ENCODE data around the gene CD46.

CD46 gene

DNA sequence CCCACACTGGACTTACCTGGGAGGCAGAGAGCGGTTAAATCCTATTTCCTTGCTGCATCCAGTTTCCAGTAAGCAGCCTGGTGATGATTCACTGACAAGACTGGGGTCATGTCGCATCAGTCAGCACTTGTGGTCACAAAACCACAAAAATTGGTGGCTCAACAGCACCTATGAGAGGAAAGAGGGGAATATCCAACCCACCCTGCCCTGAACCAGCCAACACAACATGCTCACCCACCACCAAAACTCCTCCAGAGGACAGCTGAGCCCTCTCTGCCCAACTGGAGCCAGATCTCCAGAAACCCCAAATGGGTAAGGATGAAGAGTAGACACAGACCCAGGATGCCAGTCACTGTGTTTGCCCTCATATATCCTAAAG, 64.0 kb downstream of the CD46 start:
- H3K36me3 ChIP-seq: no peaks in the 10 kb centered on the region; the same call in 1 of the 2 replicates
- H3K4me3 ChIP-seq (ENCODE audit: low read depth, low read length): no peak overlapping the region
- TF ChIP-seq, protein P1, sequence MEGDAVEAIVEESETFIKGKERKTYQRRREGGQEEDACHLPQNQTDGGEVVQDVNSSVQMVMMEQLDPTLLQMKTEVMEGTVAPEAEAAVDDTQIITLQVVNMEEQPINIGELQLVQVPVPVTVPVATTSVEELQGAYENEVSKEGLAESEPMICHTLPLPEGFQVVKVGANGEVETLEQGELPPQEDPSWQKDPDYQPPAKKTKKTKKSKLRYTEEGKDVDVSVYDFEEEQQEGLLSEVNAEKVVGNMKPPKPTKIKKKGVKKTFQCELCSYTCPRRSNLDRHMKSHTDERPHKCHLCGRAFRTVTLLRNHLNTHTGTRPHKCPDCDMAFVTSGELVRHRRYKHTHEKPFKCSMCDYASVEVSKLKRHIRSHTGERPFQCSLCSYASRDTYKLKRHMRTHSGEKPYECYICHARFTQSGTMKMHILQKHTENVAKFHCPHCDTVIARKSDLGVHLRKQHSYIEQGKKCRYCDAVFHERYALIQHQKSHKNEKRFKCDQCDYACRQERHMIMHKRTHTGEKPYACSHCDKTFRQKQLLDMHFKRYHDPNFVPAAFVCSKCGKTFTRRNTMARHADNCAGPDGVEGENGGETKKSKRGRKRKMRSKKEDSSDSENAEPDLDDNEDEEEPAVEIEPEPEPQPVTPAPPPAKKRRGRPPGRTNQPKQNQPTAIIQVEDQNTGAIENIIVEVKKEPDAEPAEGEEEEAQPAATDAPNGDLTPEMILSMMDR (IDR thresholded peaks at IDR 0.05; ENCODE audit: low read depth, low read length): no peak
- no peaks in the 10 kb centered on the region for H3K27me3 ChIP-seq
- no peak for DNase-seq
- no peaks in the 10 kb centered on the region for H3K9me3 ChIP-seq
- no peaks in the 10 kb centered on the region for H3K4me1 ChIP-seq

DNA sequence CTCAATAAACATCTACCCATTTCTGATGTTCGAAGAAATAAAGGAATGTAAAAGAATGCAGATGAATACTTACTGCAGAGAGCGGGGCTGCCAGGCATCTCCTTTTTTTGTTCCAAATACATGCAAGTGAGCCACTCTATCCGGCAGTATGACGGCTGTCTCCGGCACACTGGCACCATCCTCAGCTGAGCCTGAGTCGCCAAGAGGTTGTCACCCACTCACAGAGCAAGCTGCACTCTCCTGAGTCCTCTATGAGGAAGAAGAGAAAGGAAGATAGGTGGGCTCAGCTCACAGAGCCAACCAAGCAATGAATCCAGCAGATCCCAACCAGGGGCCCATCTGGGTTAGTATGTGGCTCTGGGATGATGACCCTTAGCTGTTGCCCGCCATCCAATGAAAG, 65.3 kb downstream of the CD46 start:
- TF ChIP-seq, protein P1 (IDR thresholded peaks at IDR 0.05; ENCODE audit: low read depth, low read length): no peak
- DNase-seq: no peak
- H3K36me3 ChIP-seq: no peaks in the 10 kb centered on the region; the same call in 1 of the 2 replicates
- H3K27me3 ChIP-seq: no peaks in the 10 kb centered on the region
- H3K4me1 ChIP-seq: no peaks in the 10 kb centered on the region
- H3K9me3 ChIP-seq: no peaks in the 10 kb centered on the region
- no peak overlapping the region for H3K4me3 ChIP-seq (ENCODE audit: low read depth, low read length)

DNA sequence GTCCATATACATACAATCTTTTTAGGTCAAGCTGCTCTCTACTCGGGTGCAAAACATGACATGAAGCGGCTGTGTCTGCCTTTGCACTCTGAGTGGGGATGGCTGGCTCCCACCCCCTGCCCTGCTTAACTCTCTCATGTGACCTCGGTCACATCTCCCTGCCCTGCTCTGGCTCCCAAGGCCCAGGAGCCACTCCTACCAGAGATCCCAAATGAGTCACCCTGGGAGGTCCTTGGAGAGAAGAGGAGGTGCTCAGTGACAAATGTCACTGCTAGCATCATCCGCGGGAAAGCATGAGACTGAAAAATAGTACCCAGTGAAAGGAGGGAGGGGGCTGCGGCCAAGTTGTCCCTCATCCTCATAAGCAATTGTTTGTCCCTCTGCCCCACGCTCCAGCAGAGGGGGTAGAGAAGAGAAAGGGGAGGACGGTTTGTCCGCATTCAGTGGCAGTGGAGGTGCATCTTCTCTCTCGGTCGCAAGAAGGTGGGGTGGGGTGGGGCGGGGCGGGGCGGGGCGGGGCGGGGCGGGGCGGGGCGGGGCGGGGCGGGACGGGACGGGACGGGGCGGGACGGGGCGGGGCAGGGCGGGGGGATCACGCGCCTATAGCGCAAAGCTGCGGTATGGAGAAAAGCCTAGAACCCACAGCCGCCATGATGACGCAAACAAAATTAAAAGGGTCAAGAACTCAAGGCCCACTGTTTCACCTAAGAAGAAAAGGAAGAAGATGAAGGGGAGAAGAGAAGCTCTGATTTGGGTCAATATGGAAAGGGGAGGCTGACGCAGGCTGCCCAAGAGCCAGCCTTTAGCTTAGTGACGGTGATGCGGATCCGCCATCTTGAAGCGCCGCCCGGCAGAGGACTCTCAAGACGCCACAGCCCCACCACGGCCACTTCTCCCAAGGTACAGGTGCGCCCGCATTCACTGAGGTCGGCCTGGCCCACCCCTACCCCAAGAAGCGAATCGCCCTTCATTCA, 66.2 kb downstream of the CD46 start:
- Histone ChIP-seq H3K4me3 (ENCODE audit: low read depth, low read length) (no peak overlapping the region), H3K9me3 (no peaks in the 10 kb centered on the region), H3K27me3 (no peaks in the 10 kb centered on the region), H3K4me1 (no peaks in the 10 kb centered on the region), H3K36me3 (no peaks in the 10 kb centered on the region; the same call in 1 of the 2 replicates)
- TF ChIP-seq, protein P1 (IDR thresholded peaks at IDR 0.05; ENCODE audit: low read depth, low read length): no peak
- DNase-seq: no peak

DNA sequence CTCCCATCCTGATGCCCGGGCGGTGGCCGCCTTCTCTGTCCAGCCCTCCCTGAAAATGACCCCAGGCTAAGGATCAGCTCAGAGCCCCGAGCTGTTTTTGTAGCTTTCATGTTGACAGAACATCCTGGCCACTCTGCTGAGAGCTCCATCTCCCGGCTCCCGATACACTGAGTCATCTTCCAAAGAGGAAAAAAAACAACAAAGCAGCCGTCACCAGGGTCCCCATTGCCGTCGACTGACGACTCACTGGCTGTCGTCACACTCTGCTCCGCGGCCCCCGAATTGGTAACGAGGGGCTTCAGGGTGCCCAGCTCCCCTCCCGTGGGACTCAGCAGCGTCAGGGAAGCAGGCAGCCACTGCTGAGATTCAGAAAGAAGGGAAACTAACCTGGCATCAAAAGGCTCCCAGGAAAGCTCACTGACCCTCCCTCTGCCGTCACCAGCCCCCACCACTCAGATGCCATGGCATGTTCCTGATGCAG, 67.2 kb downstream of the CD46 start:
- Histone ChIP-seq H3K9me3 (no peaks in the 10 kb centered on the region), H3K4me1 (no peaks in the 10 kb centered on the region), H3K4me3 (ENCODE audit: low read depth, low read length) (no peak overlapping the region), H3K36me3 (no peaks in the 10 kb centered on the region; the same call in 1 of the 2 replicates), H3K27me3 (no peaks in the 10 kb centered on the region)
- TF ChIP-seq, protein P1 (IDR thresholded peaks at IDR 0.05; ENCODE audit: low read depth, low read length): no peak
- no peak for DNase-seq

DNA sequence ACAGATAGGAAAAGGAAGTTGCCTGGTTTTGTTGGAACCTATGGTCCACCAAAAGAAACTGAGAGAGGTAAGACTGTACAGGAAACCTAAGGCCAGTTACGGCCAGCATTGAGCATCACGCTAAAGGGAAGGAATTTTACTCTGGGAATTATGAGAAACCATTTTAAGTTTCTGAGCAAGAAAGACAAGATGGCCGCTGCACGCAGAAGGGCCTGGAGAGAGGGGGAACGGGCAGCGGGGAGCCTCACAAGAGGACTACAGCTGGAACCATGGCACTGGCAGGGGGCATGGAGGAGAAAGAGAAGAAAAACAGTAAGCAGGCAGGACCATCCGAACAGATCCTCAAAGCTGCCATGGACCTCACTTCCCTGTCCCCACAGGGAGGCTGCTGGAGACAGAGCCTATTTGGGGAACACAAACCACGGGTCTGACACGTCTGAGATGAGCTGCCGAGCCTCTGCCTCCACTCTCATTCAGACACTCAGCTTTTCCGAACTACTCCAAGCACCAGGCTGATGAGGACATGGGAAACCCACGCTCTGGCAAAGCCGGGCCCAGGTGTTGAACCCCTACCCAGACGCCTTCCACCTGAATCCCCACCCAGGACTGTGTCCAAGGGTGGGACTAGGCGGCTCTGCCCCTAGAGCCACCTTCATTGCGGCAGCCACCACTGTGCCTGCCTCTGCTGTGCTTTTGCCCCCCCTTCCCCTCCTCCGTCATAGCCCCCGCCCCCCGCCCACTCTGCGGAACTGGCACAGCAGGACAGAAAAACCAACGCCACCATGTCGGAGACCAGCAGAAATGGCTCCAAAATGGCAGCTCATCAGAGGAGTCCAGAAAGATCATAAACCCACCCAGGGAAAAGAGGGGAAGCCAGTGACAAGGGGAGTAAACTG, 69.0 kb downstream of the CD46 start:
- no peaks in the 10 kb centered on the region for H3K9me3 ChIP-seq
- H3K36me3 ChIP-seq: no peaks in the 10 kb centered on the region
- TF ChIP-seq, protein P1 (IDR thresholded peaks at IDR 0.05; ENCODE audit: low read depth, low read length): no peak
- no peak overlapping the region for H3K4me3 ChIP-seq (ENCODE audit: low read depth, low read length)
- H3K4me1 ChIP-seq: no peaks in the 10 kb centered on the region
- no peaks in the 10 kb centered on the region for H3K27me3 ChIP-seq
- no peak for DNase-seq
